Chondrocyte (in vitro differentiated cells): ENCODE data around the gene CAPZA3. TPM values are rescaled to one million over a fixed set of nuclear protein-coding genes. Genes with fewer than 3 reads are reported as not detected.
"Not testable (repeated sequence)": the region's sequence is repeated elsewhere in the genome, so short reads cannot be mapped to it uniquely, and the experiment has no call there.

Experiments
- DNase-seq: peaks from one replicate; pipeline ENCODE4 v3.0.0; 2021; ENCODE audit warnings: mixed read lengths, low spot score
- H3K27ac Mint-ChIP-seq: one replicate; pipeline ENCODE4 v1.8.0; 2021; ENCODE audit warnings: mild to moderate bottlenecking, moderate library complexity, mixed read lengths; ENCODE audit not compliant: unreplicated experiment
- H3K27me3 Mint-ChIP-seq: 2 replicates; pipeline ENCODE4 v1.8.0; 2021; ENCODE audit warnings: low read depth, mixed read lengths
- H3K36me3 Mint-ChIP-seq: 2 replicates; pipeline ENCODE4 v1.8.0; 2021; ENCODE audit warnings: low read depth, mixed read lengths
- H3K4me1 Mint-ChIP-seq: 2 replicates; pipeline ENCODE4 v1.8.0; 2021; ENCODE audit warnings: low read depth, mild to moderate bottlenecking, mixed read lengths
- H3K4me3 Mint-ChIP-seq: one replicate; pipeline ENCODE4 v1.8.0; 2021; ENCODE audit warnings: mild to moderate bottlenecking, moderate library complexity, mixed read lengths; ENCODE audit not compliant: unreplicated experiment
- H3K9me3 Mint-ChIP-seq: 2 replicates; pipeline ENCODE4 v1.8.0; 2021; ENCODE audit warnings: low read depth, mixed read lengths
- CTCF ChIP-seq: fragments of 200-600 bp; sonication (generic); IDR thresholded peaks from 2 replicates; pipeline ENCODE4 v1.5.0; 2021; ENCODE audit warnings: antibody characterized with exemption, mild to moderate bottlenecking, moderate library complexity
- total RNA-seq: library from RNA; stranded (reverse); gene quantifications from 3 replicates; pipeline ENCODE4 v1.2.1, GENCODE V29; 2021

Gene CAPZA3
- total RNA-seq, 1 donor from 2014 or later: not detected

- H3K4me3 Mint-ChIP-seq: no peak overlapping the region
- H3K9me3 Mint-ChIP-seq: no peaks in the 10 kb centered on the region
- H3K27me3 Mint-ChIP-seq: no peaks in the 10 kb centered on the region
- peak overlapping the region; percentile 22 for H3K27ac Mint-ChIP-seq
- TF ChIP-seq CTCF: no peak
- H3K36me3 Mint-ChIP-seq: no peaks in the 10 kb centered on the region
- DNase-seq: no peak
- H3K4me1 Mint-ChIP-seq: peaks cover 33% of the 10 kb centered on the region
Observed at GRCh38 chr12:18752280-18752920, 14.5 kb downstream of the CAPZA3 start.

- Mint-ChIP-seq H3K9me3 (no peaks in the 10 kb centered on the region), H3K4me3 (no peak overlapping the region), H3K4me1 (peaks cover 30% of the 10 kb centered on the region), H3K36me3 (no peaks in the 10 kb centered on the region), H3K27me3 (no peaks in the 10 kb centered on the region), H3K27ac (no peak overlapping the region)
- no peak for DNase-seq
- TF ChIP-seq CTCF: no peak
Observed at GRCh38 chr12:18752947-18753346, 15.0 kb downstream of the CAPZA3 start.

- peaks cover 24% of the 10 kb centered on the region for H3K4me1 Mint-ChIP-seq
- H3K27ac Mint-ChIP-seq: no peak overlapping the region
- H3K27me3 Mint-ChIP-seq: no peaks in the 10 kb centered on the region
- DNase-seq: no peak
- H3K36me3 Mint-ChIP-seq: no peaks in the 10 kb centered on the region
- no peak overlapping the region for H3K4me3 Mint-ChIP-seq
- H3K9me3 Mint-ChIP-seq: no peaks in the 10 kb centered on the region
- no peak for TF ChIP-seq CTCF
Observed at GRCh38 chr12:18753481-18754123, 15.7 kb downstream of the CAPZA3 start.

GRCh38 chr12:18754124-18754707 lies 16.3 kb downstream of the CAPZA3 start:
- no peak for DNase-seq
- H3K36me3 Mint-ChIP-seq: no peaks in the 10 kb centered on the region
- TF ChIP-seq CTCF: no peak
- H3K9me3 Mint-ChIP-seq: no peaks in the 10 kb centered on the region
- no peak overlapping the region for H3K4me3 Mint-ChIP-seq
- no peaks in the 10 kb centered on the region for H3K27me3 Mint-ChIP-seq
- no peak overlapping the region for H3K27ac Mint-ChIP-seq
- H3K4me1 Mint-ChIP-seq: peaks cover 20% of the 10 kb centered on the region

GRCh38 chr12:18755341-18755740 lies 17.4 kb downstream of the CAPZA3 start:
- TF ChIP-seq CTCF: no peak
- Mint-ChIP-seq H3K4me3 (no peak overlapping the region), H3K27me3 (no peaks in the 10 kb centered on the region), H3K36me3 (no peaks in the 10 kb centered on the region), H3K4me1 (peaks cover 13% of the 10 kb centered on the region), H3K27ac (no peak overlapping the region), H3K9me3 (no peaks in the 10 kb centered on the region)
- no peak for DNase-seq

- not testable (repeated sequence) for H3K4me3 Mint-ChIP-seq, H3K27me3 Mint-ChIP-seq, H3K27ac Mint-ChIP-seq, H3K4me1 Mint-ChIP-seq, DNase-seq
- Mint-ChIP-seq H3K36me3 (peaks cover 15% of the 10 kb centered on the region), H3K9me3 (peaks cover 47% of the 10 kb centered on the region)
Observed at GRCh38 chr12:18766479-18766878, 28.6 kb downstream of the CAPZA3 start.
